Gastroesophageal sphincter (tissue), 4 donors: Measurements from ENCODE around the gene CPXM2. TPM values are rescaled to one million over a fixed set of nuclear protein-coding genes. Genes with fewer than 3 reads are reported as not detected.
A peak's percentile ranks its signal among the peaks of the same experiment; 100 is the strongest.

Source experiments
- ATAC-seq: fragments of 150-250 bp; one replicate; pipeline ENCODE4 v1.9.1; 2016; ENCODE audit warnings: mild to moderate bottlenecking, moderate library complexity
- H3K27ac ChIP-seq, 4 donors: fragments of 200-600 bp; sonication (generic) in 3 of 4; 1 replicate in 3 of 4; 2 replicates in 1 of 4; pipeline ENCODE4 v1.5.1; 2016 to 2019
- H3K27me3 ChIP-seq: fragments of 200-600 bp; sonication (generic); one replicate; pipeline ENCODE4 v1.5.1; 2019
- H3K36me3 ChIP-seq, 2 donors: fragments of 200-600 bp; sonication (generic); one replicate each; pipeline ENCODE4 v1.5.1; 2019; ENCODE audit warnings: control low read depth in 1 of 2
- H3K4me1 ChIP-seq, 3 donors: fragments of 200-600 bp; sonication (generic); 1 replicate in 2 of 3; 2 replicates in 1 of 3; pipeline ENCODE4 v1.5.1; 2016 to 2019; ENCODE audit warnings: control low read depth in 2 of 3
- H3K4me3 ChIP-seq, 2 donors: fragments of 200-600 bp; sonication (generic); one replicate each; pipeline ENCODE4 v1.5.1; 2019; ENCODE audit warnings: mild to moderate bottlenecking in 1 of 2, moderate library complexity in 1 of 2
- H3K9me3 ChIP-seq, 3 donors: fragments of 200-600 bp; sonication (generic); one replicate each; pipeline ENCODE4 v1.5.1; 2017 to 2019; ENCODE audit warnings: control low read depth in 2 of 3
- CTCF ChIP-seq, 4 experiments: fragments of 200-600 bp in 2 of 4; fragments of 450-650 bp in 2 of 4; sonication (generic) in 1 of 4; IDR thresholded peaks; one replicate each; pipeline ENCODE4 v1.5.1; 2017 to 2019; ENCODE audit warnings: antibody characterized with exemption in 4 of 4, mild to moderate bottlenecking in 2 of 4, moderate library complexity in 2 of 4
- EP300 ChIP-seq: sonication (generic); formaldehyde crosslinking; IDR thresholded peaks from one replicate; pipeline ENCODE4 v1.6.1; 2017; ENCODE audit warnings: antibody characterized with exemption, mild to moderate bottlenecking
- POLR2A ChIP-seq, 2 donors: fragments of 450-650 bp; IDR thresholded peaks; one replicate each; pipeline ENCODE4 v1.6.1; 2017; ENCODE audit warnings: antibody characterized with exemption in 2 of 2, mild to moderate bottlenecking in 2 of 2, moderate library complexity in 1 of 2
- POLR2AphosphoS5 ChIP-seq: sonication (generic); formaldehyde crosslinking; IDR thresholded peaks from one replicate; pipeline ENCODE4 v1.6.1; 2017; ENCODE audit warnings: antibody characterized with exemption
- WGBS, 2 donors: methylation state at CpG; one replicate each; pipeline ENCODE4 v1.1.5; 2018; ENCODE audit warnings: low coverage in 1 of 2; 5-methylcytosine and 5-hydroxymethylcytosine counted together
- total RNA-seq, 4 donors: library from RNA; depleted of rRNA; stranded (reverse); fragments of >200 nt; gene quantifications; one replicate each; pipeline ENCODE4 v1.1.0, GENCODE V29; 2016

The CPXM2 gene
- total RNA-seq, 4 donors from 2014 or later, result 57.1 to 165 (median 85.1) TPM

- 60 to 63% methylated on average over 1 to 10 of the region's 10 CpGs for WGBS, 2 donors
- peaks cover 0 to 64% of the 10 kb centered on the region in 2 donors for H3K36me3 ChIP-seq
- H3K4me3 ChIP-seq, result no peak overlapping the region
- peaks cover 0 to 14% (median 0%) of the 10 kb centered on the region in 3 donors for H3K4me1 ChIP-seq
- TF ChIP-seq POLR2AphosphoS5, result no peak
- peaks cover 0 to 6% (median 0%) of the 10 kb centered on the region in 3 donors for H3K9me3 ChIP-seq
- ATAC-seq, result no peak
- no peaks in the 10 kb centered on the region for H3K27me3 ChIP-seq
- H3K27ac ChIP-seq, result peak overlapping the region in 2 of 4 donors; percentile 47 to 51
Observed at GRCh38 chr10:123795196-123795780, 96.3 kb downstream of the CPXM2 start.

GRCh38 chr10:123792248-123792978 is 99.2 kb downstream of the CPXM2 start:
- no peak for TF ChIP-seq EP300
- TF ChIP-seq CTCF (IDR thresholded peaks at IDR 0.05), result no peak
- no peak for TF ChIP-seq POLR2AphosphoS5
- TF ChIP-seq POLR2A (IDR thresholded peaks at IDR 0.05), result no peak
- ATAC-seq, result no peak
- Histone ChIP-seq H3K4me3 (no peak overlapping the region), H3K36me3 (peaks cover 0 to 62% of the 10 kb centered on the region in 2 donors), H3K27me3 (no peaks in the 10 kb centered on the region), H3K9me3 (peaks cover 0 to 6% (median 0%) of the 10 kb centered on the region in 3 donors), H3K27ac (no peak overlapping the region), H3K4me1 (peaks cover 0 to 4% (median 0%) of the 10 kb centered on the region in 3 donors)
- 78 to 89% methylated on average over 5 to 10 of the region's 11 CpGs for WGBS, 2 donors

- TF ChIP-seq POLR2AphosphoS5 (no peak), POLR2A (IDR thresholded peaks at IDR 0.05) (no peak), CTCF (IDR thresholded peaks at IDR 0.05) (no peak), EP300 (no peak)
- WGBS, 2 donors, result 82 to 92% methylated on average over 11 to 13 of the region's 13 CpGs
- H3K9me3 ChIP-seq, result peaks cover 0 to 6% (median 0%) of the 10 kb centered on the region in 3 donors
Observed at GRCh38 chr10:123790132-123790885, 101.3 kb downstream of the CPXM2 start.

GRCh38 chr10:123788981-123789380 is 102.6 kb downstream of the CPXM2 start:
- H3K4me3 ChIP-seq, result no peak overlapping the region
- H3K4me1 ChIP-seq, result peaks cover 0 to 3% (median 0%) of the 10 kb centered on the region in 3 donors
- no peak overlapping the region for H3K27ac ChIP-seq
- 83% methylated on average over 2 of the region's 5 CpGs; no CpG with 5 or more reads in 1 of the 2 donors for WGBS, 2 donors
- no peak for ATAC-seq
- H3K36me3 ChIP-seq, result peaks cover 0 to 52% of the 10 kb centered on the region in 2 donors
- no peaks in the 10 kb centered on the region for H3K27me3 ChIP-seq
- TF ChIP-seq EP300 (no peak), POLR2AphosphoS5 (no peak), POLR2A (IDR thresholded peaks at IDR 0.05) (no peak), CTCF (IDR thresholded peaks at IDR 0.05) (no peak)
- H3K9me3 ChIP-seq, result peaks cover 0 to 6% (median 0%) of the 10 kb centered on the region in 3 donors

More at GRCh38 chr10:123790132-123790885, 101.3 kb downstream of the CPXM2 start:
- ATAC-seq, result no peak
- no peak overlapping the region for H3K27ac ChIP-seq
- peaks cover 0 to 56% of the 10 kb centered on the region in 2 donors for H3K36me3 ChIP-seq
- H3K4me3 ChIP-seq, result no peak overlapping the region
- no peaks in the 10 kb centered on the region for H3K27me3 ChIP-seq
- no peaks in the 10 kb centered on the region for H3K4me1 ChIP-seq

- ATAC-seq, result no peak
- H3K27ac ChIP-seq, result no peak overlapping the region
- H3K4me3 ChIP-seq, result no peak overlapping the region
- peaks cover 0 to 6% (median 0%) of the 10 kb centered on the region in 3 donors for H3K9me3 ChIP-seq
- 81 to 83% methylated on average over 4 to 5 of the region's 5 CpGs for WGBS, 2 donors
- TF ChIP-seq CTCF (IDR thresholded peaks at IDR 0.05), result no peak
- no peak for TF ChIP-seq POLR2AphosphoS5
- no peak for TF ChIP-seq EP300
- no peak for TF ChIP-seq POLR2A (IDR thresholded peaks at IDR 0.05)
- peaks cover 0 to 44% of the 10 kb centered on the region in 2 donors for H3K36me3 ChIP-seq
- H3K4me1 ChIP-seq, result peaks cover 0 to 17% (median 0%) of the 10 kb centered on the region in 3 donors
- H3K27me3 ChIP-seq, result no peaks in the 10 kb centered on the region
Observed at GRCh38 chr10:123787566-123787965, 104.0 kb downstream of the CPXM2 start.
